Small intestine (tissue), 7 donors: ENCODE data around the gene KCNG3. TPM values are rescaled to one million over a fixed set of nuclear protein-coding genes. Genes with fewer than 3 reads are reported as not detected.
A peak's percentile ranks its signal among the peaks of the same experiment; 100 is the strongest.

Experiments
- DNase-seq, 2 donors: peaks; one replicate each; pipeline versions ENCODE4 v3.0.0 to v3.0.0-alpha.2; 2013
- FAIRE-seq: peaks from 2 replicates; lab custom pipeline; 2012; peaks lifted over from hg19 to GRCh38; lab: Jason Lieb, UNC
- H3K27ac ChIP-seq, 3 donors: one replicate each; pipeline ENCODE4 v1.5.1; 2013; ENCODE audit warnings: low read length in 2 of 3, mild to moderate bottlenecking in 2 of 3, control low read depth in 1 of 3, inconsistent platforms in 1 of 3, low read depth in 1 of 3, moderate library complexity in 1 of 3
- H3K27me3 ChIP-seq, 3 donors: one replicate each; pipeline ENCODE4 v1.6.1; 2013; ENCODE audit warnings: low read length in 3 of 3, inconsistent platforms in 1 of 3; ENCODE audit not compliant: control insufficient read depth in 3 of 3, insufficient read depth in 3 of 3
- H3K36me3 ChIP-seq, 3 donors: one replicate each; pipeline ENCODE4 v1.6.1; 2013; ENCODE audit warnings: low read length in 3 of 3, inconsistent platforms in 1 of 3, low read depth in 1 of 3, mild to moderate bottlenecking in 1 of 3, moderate library complexity in 1 of 3; ENCODE audit not compliant: control insufficient read depth in 3 of 3, insufficient read depth in 2 of 3
- H3K4me1 ChIP-seq, 3 donors: one replicate each; pipeline ENCODE4 v1.6.1; 2013; ENCODE audit warnings: low read length in 2 of 3, inconsistent platforms in 1 of 3, low read depth in 1 of 3, mild to moderate bottlenecking in 1 of 3, moderate library complexity in 1 of 3; ENCODE audit not compliant: control insufficient read depth in 3 of 3, insufficient read depth in 2 of 3
- H3K4me3 ChIP-seq, 3 donors: one replicate each; pipeline ENCODE4 v1.5.1; 2013; ENCODE audit warnings: low read length in 3 of 3, control low read depth in 1 of 3, inconsistent platforms in 1 of 3, low read depth in 1 of 3, mild to moderate bottlenecking in 1 of 3, moderate library complexity in 1 of 3
- H3K9me3 ChIP-seq, 2 donors: one replicate each; pipeline ENCODE4 v1.6.1; 2013; ENCODE audit warnings: low read depth in 1 of 2, low read length in 1 of 2; ENCODE audit not compliant: control insufficient read depth in 2 of 2, insufficient read depth in 1 of 2
- WGBS, 3 donors: extraction: QIAGEN DNeasy Blood & Tissue Kit; methylation state at CpG; one replicate each; pipeline ENCODE4 v1.1.7; 2013; 5-methylcytosine and 5-hydroxymethylcytosine counted together
- polyA plus RNA-seq, 4 donors: library from polyadenylated mRNA; stranded (reverse) in 3 of 4; unstranded in 1 of 4; fragments of 200-250 nt in 3 of 4; fragments of 120-200 nt in 1 of 4; gene quantifications; one replicate each; pipeline versions ENCODE4 v1.2.1 to v1.2.3, GENCODE V29; 2013
- donor health status: healthy with polysubstance abuse.
- donor health status: control.
- donor health status: control.
- donor health status: Bipolar disorder and iron deficiency.
- donor health status: healthy.

The KCNG3 gene
- polyA plus RNA-seq, 4 donors: 0.03 to 0.15 TPM; not detected in 2

GRCh38 chr2:42430188-42430587, 63.6 kb downstream of the KCNG3 start:
- WGBS, 3 donors: 95 to 98% (median 95%) methylated on average over 4 of the region's 4 CpGs
- no peak for FAIRE-seq
- Histone ChIP-seq H3K4me3 (no peak overlapping the region), H3K27ac (no peak overlapping the region), H3K4me1 (no peaks in the 10 kb centered on the region), H3K36me3 (no peaks in the 10 kb centered on the region), H3K9me3 (no peaks in the 10 kb centered on the region), H3K27me3 (no peaks in the 10 kb centered on the region)
- no peak for DNase-seq

GRCh38 chr2:42429352-42429751, 64.4 kb downstream of the KCNG3 start:
- no peaks in the 10 kb centered on the region for H3K4me1 ChIP-seq
- H3K27ac ChIP-seq: no peak overlapping the region
- no peak for DNase-seq
- 91 to 94% (median 92%) methylated on average over 2 of the region's 2 CpGs for WGBS, 3 donors
- H3K36me3 ChIP-seq: no peaks in the 10 kb centered on the region
- no peak for FAIRE-seq
- no peak overlapping the region for H3K4me3 ChIP-seq
- no peaks in the 10 kb centered on the region for H3K27me3 ChIP-seq
- no peaks in the 10 kb centered on the region for H3K9me3 ChIP-seq

- WGBS, 3 donors: 41 to 75% (median 49%) methylated on average over 3 of the region's 3 CpGs
- Histone ChIP-seq H3K27ac (no peak overlapping the region), H3K4me3 (no peak overlapping the region), H3K36me3 (no peaks in the 10 kb centered on the region), H3K9me3 (no peaks in the 10 kb centered on the region), H3K4me1 (no peaks in the 10 kb centered on the region), H3K27me3 (no peaks in the 10 kb centered on the region)
- peak in 1 of 2 donors; percentile 5 for DNase-seq
- no peak for FAIRE-seq
These were observed 68.1 kb downstream of the KCNG3 start for GRCh38 chr2:42425697-42426096.

GRCh38 chr2:42424033-42424432, 69.7 kb downstream of the KCNG3 start:
- 62 to 85% (median 70%) methylated on average over 4 of the region's 4 CpGs for WGBS, 3 donors
- DNase-seq (no peak), FAIRE-seq (no peak)
- Histone ChIP-seq H3K9me3 (no peaks in the 10 kb centered on the region), H3K27ac (no peak overlapping the region), H3K4me1 (no peaks in the 10 kb centered on the region), H3K36me3 (no peaks in the 10 kb centered on the region), H3K27me3 (no peaks in the 10 kb centered on the region), H3K4me3 (no peak overlapping the region)

- Histone ChIP-seq H3K4me3 (no peak overlapping the region), H3K36me3 (no peaks in the 10 kb centered on the region), H3K27me3 (no peaks in the 10 kb centered on the region), H3K4me1 (no peaks in the 10 kb centered on the region), H3K9me3 (no peaks in the 10 kb centered on the region), H3K27ac (no peak overlapping the region)
- FAIRE-seq: no peak
- DNase-seq: no peak
- 32 to 69% (median 37%) methylated on average over 3 of the region's 3 CpGs for WGBS, 3 donors
These were observed 72.1 kb downstream of the KCNG3 start for GRCh38 chr2:42421601-42422239.

GRCh38 chr2:42421157-42421485, 72.7 kb downstream of the KCNG3 start:
- no peak overlapping the region for H3K27ac ChIP-seq
- no peaks in the 10 kb centered on the region for H3K27me3 ChIP-seq
- WGBS, 3 donors: 58 to 72% (median 70%) methylated on average over 3 of the region's 3 CpGs
- H3K9me3 ChIP-seq: no peaks in the 10 kb centered on the region
- FAIRE-seq (no peak), DNase-seq (no peak)
- no peak overlapping the region for H3K4me3 ChIP-seq
- H3K36me3 ChIP-seq: no peaks in the 10 kb centered on the region
- no peaks in the 10 kb centered on the region for H3K4me1 ChIP-seq

- Histone ChIP-seq H3K27ac (no peak overlapping the region), H3K27me3 (no peaks in the 10 kb centered on the region), H3K36me3 (no peaks in the 10 kb centered on the region), H3K4me1 (peaks cover 0 to 7% (median 0%) of the 10 kb centered on the region in 3 donors), H3K4me3 (no peak overlapping the region), H3K9me3 (peaks cover 0 to 3% of the 10 kb centered on the region in 2 donors)
- no peak for DNase-seq
- FAIRE-seq: no peak
These were observed 79.1 kb downstream of the KCNG3 start for GRCh38 chr2:42414648-42415047.

GRCh38 chr2:42414158-42414557, 79.6 kb downstream of the KCNG3 start:
- no peak overlapping the region for H3K4me3 ChIP-seq
- no peaks in the 10 kb centered on the region for H3K36me3 ChIP-seq
- peaks cover 0 to 7% (median 0%) of the 10 kb centered on the region in 3 donors for H3K4me1 ChIP-seq
- no peak overlapping the region for H3K27ac ChIP-seq
- FAIRE-seq (no peak), DNase-seq (no peak)
- peaks cover 0 to 3% of the 10 kb centered on the region in 2 donors for H3K9me3 ChIP-seq
- no peaks in the 10 kb centered on the region for H3K27me3 ChIP-seq
